Body of pancreas (tissue), 4 donors: ENCODE measurements around the gene SULT1C2. TPM values are rescaled to one million over a fixed set of nuclear protein-coding genes. Genes with fewer than 3 reads are reported as not detected.

Source experiments
- ATAC-seq: fragments of 150-250 bp; one replicate; pipeline ENCODE4 v1.9.1; 2016
- DNase-seq, 4 donors: peaks; one replicate each; pipeline ENCODE4 v3.0.0-alpha.2; 2019
- H3K27ac ChIP-seq, 4 donors: fragments of 200-600 bp; sonication (generic); 1 replicate in 3 of 4; 2 replicates in 1 of 4; pipeline versions ENCODE4 v1.5.1 to v1.6.1; 2016 to 2019; ENCODE audit warnings: mild to moderate bottlenecking in 1 of 4, mixed read lengths in 1 of 4, moderate library complexity in 1 of 4
- H3K27me3 ChIP-seq, 2 donors: fragments of 200-600 bp; sonication (generic); one replicate each; pipeline ENCODE4 v1.6.0; 2016; ENCODE audit warnings: mild to moderate bottlenecking in 1 of 2
- H3K36me3 ChIP-seq, 2 donors: fragments of 200-600 bp; sonication (generic); replicated peaks in 1 of 2; 2 replicates each; pipeline ENCODE4 v1.5.1; 2016; ENCODE audit warnings: low read depth in 2 of 2; ENCODE audit not compliant: insufficient read depth in 1 of 2
- H3K4me1 ChIP-seq: fragments of 200-600 bp; sonication (generic); one replicate; pipeline ENCODE4 v1.6.0; 2016
- H3K4me3 ChIP-seq, 2 donors: fragments of 200-600 bp; sonication (generic); 1 replicate in 1 of 2; 2 replicates in 1 of 2; pipeline ENCODE4 v1.5.1; 2016 to 2019
- H3K9me3 ChIP-seq, 3 donors: fragments of 200-600 bp; sonication (generic); 1 replicate in 2 of 3; 2 replicates in 1 of 3; pipeline ENCODE4 v1.5.1; 2016
- CTCF ChIP-seq, 7 experiments: fragments of 450-650 bp in 4 of 7; fragments of 200-600 bp in 3 of 7; sonication (generic) in 3 of 7; IDR thresholded peaks; one replicate each; pipeline ENCODE4 v1.5.1; 2016 to 2019; ENCODE audit warnings: antibody characterized with exemption in 7 of 7
- POLR2A ChIP-seq, 3 donors: fragments of 450-650 bp; IDR thresholded peaks; one replicate each; pipeline ENCODE4 v1.6.1; 2016; ENCODE audit warnings: antibody characterized with exemption in 3 of 3, mild to moderate bottlenecking in 2 of 3
- WGBS, 2 donors: methylation state at CpG; one replicate each; pipeline ENCODE4 v1.1.5; 2017; 5-methylcytosine and 5-hydroxymethylcytosine counted together
- intact Hi-C: fragments of 100-400 bp; cut with DNase I; formaldehyde crosslinking; loops from one replicate; pipeline ENCODE4 v1.15.1; 2023
- total RNA-seq, 2 donors: library from RNA; depleted of rRNA; stranded (reverse); fragments of >200 nt; gene quantifications; one replicate each; pipeline ENCODE4 v1.1.0, GENCODE V29; 2016

The SULT1C2 gene
- total RNA-seq, 2 donors from 2014 or later = 13.2 to 25.7 TPM

GRCh38 chr2:108323619-108324018 lies 34.9 kb downstream of the SULT1C2 start:
- Histone ChIP-seq H3K4me3 (no peak overlapping the region), H3K27me3 (no peaks in the 10 kb centered on the region), H3K4me1 (no peaks in the 10 kb centered on the region), H3K36me3 (no peaks in the 10 kb centered on the region), H3K27ac (no peak overlapping the region), H3K9me3 (no peaks in the 10 kb centered on the region)
- TF ChIP-seq POLR2A (IDR thresholded peaks at IDR 0.05) (no peak), CTCF (IDR thresholded peaks at IDR 0.05) (no peak)
- DNase-seq (no peak), ATAC-seq (no peak)
- intact Hi-C loops = no loop called here
- 70 to 76% methylated on average over 5 of the region's 5 CpGs for WGBS, 2 donors

GRCh38 chr2:108324531-108325255 lies 36.0 kb downstream of the SULT1C2 start:
- TF ChIP-seq CTCF (IDR thresholded peaks at IDR 0.05) (no peak), POLR2A (IDR thresholded peaks at IDR 0.05) (no peak)
- H3K9me3 ChIP-seq = no peaks in the 10 kb centered on the region
- no peaks in the 10 kb centered on the region for H3K4me1 ChIP-seq
- H3K27me3 ChIP-seq = no peaks in the 10 kb centered on the region
- H3K36me3 ChIP-seq = no peaks in the 10 kb centered on the region
- ATAC-seq (no peak), DNase-seq (no peak)
- 60 to 80% methylated on average over 2 of the region's 2 CpGs for WGBS, 2 donors
- no peak overlapping the region for H3K27ac ChIP-seq
- intact Hi-C loops = no loop called here
- H3K4me3 ChIP-seq = no peak overlapping the region

GRCh38 chr2:108325756-108326155 lies 37.1 kb downstream of the SULT1C2 start:
- no peak overlapping the region for H3K4me3 ChIP-seq
- no peaks in the 10 kb centered on the region for H3K9me3 ChIP-seq
- H3K27me3 ChIP-seq = no peaks in the 10 kb centered on the region
- H3K27ac ChIP-seq = no peak overlapping the region
- WGBS, 2 donors = 50 to 76% methylated on average over 2 of the region's 2 CpGs
- TF ChIP-seq CTCF (IDR thresholded peaks at IDR 0.05) (no peak), POLR2A (IDR thresholded peaks at IDR 0.05) (no peak)
- H3K4me1 ChIP-seq = no peaks in the 10 kb centered on the region
- no peak for ATAC-seq
- intact Hi-C loops = no loop called here
- H3K36me3 ChIP-seq = no peaks in the 10 kb centered on the region
- no peak for DNase-seq

GRCh38 chr2:108329771-108330170 lies 41.1 kb downstream of the SULT1C2 start:
- no peaks in the 10 kb centered on the region for H3K9me3 ChIP-seq
- no peaks in the 10 kb centered on the region for H3K36me3 ChIP-seq
- H3K27ac ChIP-seq = no peak overlapping the region
- H3K4me1 ChIP-seq = no peaks in the 10 kb centered on the region
- TF ChIP-seq CTCF (IDR thresholded peaks at IDR 0.05) (no peak), POLR2A (IDR thresholded peaks at IDR 0.05) (no peak)
- DNase-seq (no peak), ATAC-seq (no peak)
- intact Hi-C loops = no loop called here
- H3K27me3 ChIP-seq = no peaks in the 10 kb centered on the region
- H3K4me3 ChIP-seq = no peak overlapping the region
- WGBS, 2 donors = 83 to 84% methylated on average over 2 of the region's 2 CpGs

GRCh38 chr2:108330979-108331378 lies 42.3 kb downstream of the SULT1C2 start:
- TF ChIP-seq POLR2A (IDR thresholded peaks at IDR 0.05) (no peak), CTCF (IDR thresholded peaks at IDR 0.05) (no peak)
- no peak for ATAC-seq
- no peak overlapping the region for H3K27ac ChIP-seq
- no peaks in the 10 kb centered on the region for H3K4me1 ChIP-seq
- no peaks in the 10 kb centered on the region for H3K9me3 ChIP-seq
- H3K36me3 ChIP-seq = no peaks in the 10 kb centered on the region
- DNase-seq = no peak
- intact Hi-C loops = no loop called here
- H3K27me3 ChIP-seq = no peaks in the 10 kb centered on the region
- no peak overlapping the region for H3K4me3 ChIP-seq
- WGBS, 2 donors = 51 to 62% methylated on average over 3 of the region's 3 CpGs
